NB4 (cell line): Measurements from ENCODE around the gene BCL11B.

Experiments used
- DNase-seq: peaks from one replicate; pipeline ENCODE4 v3.0.0; 2010; ENCODE audit warnings: low read depth
- H3K4me3 ChIP-seq: one replicate; pipeline ENCODE4 v1.5.1; 2011; ENCODE audit warnings: mild to moderate bottlenecking, low read depth, low read length, moderate library complexity
- CTCF ChIP-seq: IDR thresholded peaks from one replicate; pipeline ENCODE4 v1.5.1; 2012; ENCODE audit warnings: low read depth, low read length
- MAX ChIP-seq: IDR thresholded peaks from 2 replicates; pipeline ENCODE4 v1.6.1; 2011; ENCODE audit warnings: low read depth, low read length
- MYC ChIP-seq: IDR thresholded peaks from 2 replicates; pipeline ENCODE4 v1.6.1; 2011; ENCODE audit warnings: low read depth, low read length
- POLR2A ChIP-seq: IDR thresholded peaks from 2 replicates; pipeline ENCODE4 v1.6.1; 2011; ENCODE audit warnings: mild to moderate bottlenecking; ENCODE audit not compliant: insufficient read length; ENCODE audit errors: extremely low read depth

The BCL11B gene

GRCh38 chr14:99247101-99247729, 24.8 kb downstream of the BCL11B start:
- no peak overlapping the region for H3K4me3 ChIP-seq
- TF ChIP-seq MYC (no peak), CTCF (no peak), MAX (no peak), POLR2A (no peak)
- no peak for DNase-seq

GRCh38 chr14:99246536-99247097, 25.4 kb downstream of the BCL11B start:
- DNase-seq: no peak
- TF ChIP-seq CTCF (no peak), POLR2A (no peak), MYC (no peak), MAX (no peak)
- no peak overlapping the region for H3K4me3 ChIP-seq

DNA sequence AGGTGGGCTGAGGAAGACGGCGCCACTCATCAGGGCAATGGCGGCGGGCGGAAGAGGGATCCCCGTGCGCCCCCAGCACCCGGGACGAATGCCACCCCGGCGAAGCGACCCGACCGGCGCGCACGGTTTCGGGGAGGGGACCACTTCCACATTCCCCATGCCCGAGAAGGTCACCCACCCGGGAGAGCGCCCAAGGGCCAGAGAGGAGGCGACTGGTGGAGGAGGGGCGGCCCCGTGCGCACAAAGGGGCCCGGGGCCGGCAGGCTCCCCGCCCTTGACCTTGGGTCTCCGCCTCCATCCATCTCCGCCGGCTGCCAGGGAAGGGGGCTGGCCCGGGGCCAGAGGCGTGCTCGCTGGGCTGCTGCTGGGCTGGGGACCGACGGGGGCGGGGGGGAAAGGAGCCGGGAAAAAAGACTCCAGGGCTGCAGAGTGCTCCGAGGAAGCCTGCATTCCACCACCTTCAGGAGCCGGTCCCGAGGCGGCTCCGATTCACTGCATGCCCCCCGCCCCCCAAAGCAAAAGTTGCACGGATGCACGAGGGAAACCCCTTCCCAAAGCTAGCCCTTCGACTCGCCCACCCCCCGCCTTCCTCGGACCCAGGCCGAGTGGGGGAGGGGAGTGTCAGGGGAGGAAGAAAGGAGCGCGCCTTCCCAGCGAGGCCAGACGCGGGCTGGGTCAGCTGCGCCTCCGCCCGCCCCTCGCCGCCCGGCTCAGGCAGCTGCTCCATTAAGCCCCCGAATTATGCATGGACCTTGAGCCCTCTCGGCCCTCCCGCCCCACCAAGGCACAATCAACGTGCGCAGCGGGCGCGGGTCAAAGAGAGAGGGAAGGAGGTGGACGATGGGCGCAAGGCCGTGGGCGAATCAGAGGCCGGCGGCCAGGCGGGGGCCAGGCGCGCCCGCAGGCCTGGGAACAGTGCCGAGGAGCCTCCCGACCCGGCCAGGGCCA, 26.2 kb downstream of the BCL11B start:
- no peak for DNase-seq

GRCh38 chr14:99244941-99245563, 26.9 kb downstream of the BCL11B start:
- H3K4me3 ChIP-seq: no peak overlapping the region
- no peak for DNase-seq
- no peak for TF ChIP-seq POLR2A
- no peak for TF ChIP-seq CTCF
- TF ChIP-seq MAX: no peak
- TF ChIP-seq MYC: no peak

More for the DNA sequence above, 26.2 kb downstream of the BCL11B start:
- no peak overlapping the region for H3K4me3 ChIP-seq
- no peak for TF ChIP-seq CTCF
- TF ChIP-seq MAX: no peak
- no peak for TF ChIP-seq MYC

GRCh38 chr14:99244367-99244901, 27.6 kb downstream of the BCL11B start:
- no peak for DNase-seq
- TF ChIP-seq MYC (no peak), CTCF (no peak), MAX (no peak), POLR2A (no peak)
- no peak overlapping the region for H3K4me3 ChIP-seq
